NOMO-1 treated with dmso at 0.1 percent for 144 hours (cell line): ENCODE measurements around the gene TNIK.

Experiments
- DNase-seq: peaks from one replicate; lab custom pipeline; 2025; ENCODE audit not compliant: unreplicated experiment; lab: John Stamatoyannopoulos, UW

The TNIK gene

DNA sequence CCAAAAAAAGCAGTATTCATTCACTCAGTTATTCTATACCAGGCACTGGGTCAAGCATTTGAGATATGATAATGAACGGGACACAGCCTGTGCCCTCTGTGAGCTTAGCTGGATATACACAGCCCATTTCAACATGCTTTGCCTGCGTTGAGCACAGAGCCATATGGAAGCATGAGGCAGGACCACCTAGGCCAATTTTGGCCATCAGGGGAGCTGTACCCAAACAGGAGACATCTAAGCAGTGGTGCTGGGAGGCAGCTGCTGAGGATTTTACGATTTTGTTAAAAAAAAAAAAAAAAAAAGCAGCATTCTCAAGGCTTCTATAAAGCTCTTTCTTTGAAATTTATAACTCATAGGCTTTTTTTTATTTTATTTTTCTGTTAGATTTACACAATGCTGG, 346.5 kb downstream of the TNIK start:
- no peak for DNase-seq

DNA sequence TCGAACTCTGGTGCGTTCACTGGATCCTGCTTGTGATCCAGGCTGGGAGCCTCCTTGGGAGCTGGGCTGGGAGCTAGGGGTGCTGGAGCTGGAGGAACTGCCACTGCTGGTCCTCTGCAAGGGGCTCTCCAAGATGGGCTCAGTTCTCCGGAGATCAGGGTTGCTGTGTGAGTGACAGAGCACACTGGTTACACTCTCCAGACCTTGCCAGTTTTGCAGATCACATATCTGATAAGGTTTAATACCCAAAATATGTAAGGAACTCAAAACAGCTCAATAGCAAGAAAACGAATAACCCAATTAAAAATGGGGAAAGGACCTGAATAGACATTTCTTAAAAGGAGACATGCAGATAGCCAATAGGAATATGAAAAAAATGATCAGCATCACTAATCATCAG, 349.5 kb downstream of the TNIK start:
- no peak for DNase-seq

- no peak for DNase-seq
Observed at GRCh38 chr3:171108066-171108465, 352.1 kb downstream of the TNIK start.

GRCh38 chr3:171103185-171103584, 357.0 kb downstream of the TNIK start:
- DNase-seq: no peak

- no peak for DNase-seq
Observed at GRCh38 chr3:171101982-171102641, 358.1 kb downstream of the TNIK start.

GRCh38 chr3:171099911-171100310, 360.3 kb downstream of the TNIK start:
- DNase-seq: no peak

DNA sequence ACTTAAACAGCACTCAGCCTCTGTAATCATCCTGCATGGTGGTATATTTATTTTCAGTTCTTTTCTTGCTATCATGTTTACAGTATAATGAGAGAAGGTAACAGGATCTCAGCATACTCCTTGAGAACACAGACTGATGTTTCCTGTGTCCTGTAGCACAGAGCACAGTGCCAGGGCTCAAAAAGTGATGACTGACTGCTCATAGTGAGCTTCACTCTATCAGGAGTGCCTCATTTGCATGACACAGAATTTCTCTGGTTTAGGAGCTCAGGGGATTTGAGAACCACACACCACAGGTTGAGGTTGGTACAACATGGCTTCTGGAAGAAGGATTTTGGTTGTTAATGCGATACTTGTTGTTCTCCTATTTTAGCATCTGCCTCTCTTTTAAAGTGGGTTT, 365.1 kb downstream of the TNIK start:
- no peak for DNase-seq

GRCh38 chr3:171094411-171094810, 365.8 kb downstream of the TNIK start:
- DNase-seq: no peak

GRCh38 chr3:171093462-171093861, 366.7 kb downstream of the TNIK start:
- no peak for DNase-seq

- DNase-seq: no peak
Observed at GRCh38 chr3:171092467-171092911, 367.7 kb downstream of the TNIK start.

DNA sequence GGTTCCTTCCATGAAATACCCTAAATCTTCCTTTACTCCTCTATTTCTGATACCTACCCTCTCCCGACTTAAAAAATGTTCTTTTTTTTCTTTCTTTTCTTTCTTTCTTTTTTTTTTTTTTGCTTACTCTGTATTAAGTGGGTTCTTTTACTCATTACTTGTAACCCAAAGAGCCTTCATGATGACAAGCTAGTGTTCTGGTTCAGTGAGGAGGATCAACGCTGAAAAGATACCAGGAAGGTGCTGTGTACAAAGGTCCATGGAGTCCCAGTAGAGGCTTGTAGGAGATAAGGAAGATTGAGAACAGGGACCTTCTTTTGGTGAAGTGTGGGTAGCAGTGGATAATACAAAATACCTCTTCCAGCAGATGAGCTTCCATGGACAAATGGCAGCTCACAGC, 369.9 kb downstream of the TNIK start:
- DNase-seq: no peak

DNA sequence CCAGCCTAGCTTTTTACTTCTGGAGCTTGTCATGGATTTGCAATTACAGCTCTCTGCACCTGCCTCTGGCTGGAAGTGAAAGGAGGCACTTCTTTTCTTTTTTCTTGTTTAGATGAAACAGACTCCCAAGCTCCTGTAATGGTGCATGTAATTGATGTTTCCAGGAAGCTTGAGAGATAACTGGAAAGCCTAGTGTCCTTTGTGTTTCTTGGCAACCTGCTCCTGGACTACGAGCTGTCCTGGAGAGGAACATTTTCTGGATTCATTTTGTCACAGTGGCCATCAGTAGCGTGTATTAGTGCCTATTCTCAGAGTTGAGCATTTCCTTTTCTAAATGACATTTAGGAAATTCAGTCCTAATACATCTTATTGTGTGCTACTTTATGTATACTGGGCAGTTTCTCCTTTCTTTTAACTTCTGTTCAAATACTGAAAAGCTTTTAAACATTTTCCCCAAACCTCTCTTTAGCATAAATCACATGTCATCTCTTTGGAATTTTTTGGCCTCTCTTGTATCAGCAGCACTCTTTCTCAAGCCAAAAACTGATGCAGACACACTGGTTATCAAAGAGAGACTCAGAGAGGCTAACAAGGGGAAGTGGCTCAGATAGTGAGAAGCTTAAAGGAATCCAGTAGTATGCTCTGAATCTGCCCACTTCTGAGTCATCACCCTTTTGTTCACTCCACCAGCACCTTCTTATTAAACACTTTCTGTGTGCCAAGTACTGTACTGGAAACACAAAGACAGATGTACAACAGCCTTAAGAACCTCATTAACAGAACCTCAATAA, 371.0 kb downstream of the TNIK start:
- no peak for DNase-seq

DNA sequence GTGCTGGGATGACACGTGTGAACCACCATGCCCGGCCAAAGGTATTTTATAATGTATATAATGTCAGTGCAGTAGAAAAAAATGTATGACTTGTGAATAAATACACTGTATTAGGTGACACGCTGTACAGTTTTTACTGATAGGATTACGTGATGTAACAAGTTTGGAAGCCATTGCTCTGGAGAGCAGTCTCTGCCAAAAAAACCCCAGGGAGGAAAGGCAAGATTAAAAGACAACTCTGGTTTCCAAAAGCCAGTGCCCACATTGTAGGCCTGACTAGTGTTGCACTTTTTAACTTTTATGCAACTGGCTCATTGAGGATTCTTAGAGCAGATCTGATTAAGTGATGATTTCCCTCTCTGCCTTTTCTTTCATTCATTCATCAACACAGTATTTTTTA, 371.7 kb downstream of the TNIK start:
- DNase-seq: no peak

- DNase-seq: no peak
Observed at GRCh38 chr3:171086914-171087313, 373.3 kb downstream of the TNIK start.

GRCh38 chr3:171077261-171077660, 382.9 kb downstream of the TNIK start:
- DNase-seq: no peak

- no peak for DNase-seq
Observed at GRCh38 chr3:171072432-171072831, 387.8 kb downstream of the TNIK start.

DNA sequence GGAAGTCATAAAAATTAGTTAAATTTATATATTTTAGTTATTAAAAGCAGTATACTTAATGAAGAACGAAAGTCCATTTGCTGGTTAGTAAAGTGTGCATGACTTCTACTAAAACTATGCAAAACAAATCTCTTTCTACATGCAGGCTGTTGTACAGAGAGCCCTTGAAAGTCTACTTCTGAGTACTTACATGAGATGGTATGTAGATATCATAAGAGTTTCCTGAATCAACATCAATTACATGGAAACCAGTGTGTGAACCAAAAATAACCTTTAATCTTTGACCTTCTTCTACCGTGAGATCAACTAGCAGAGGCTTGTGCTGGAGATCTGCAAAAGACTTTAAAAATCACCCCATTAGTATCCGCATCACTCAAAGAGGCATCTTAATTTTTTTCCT, 391.5 kb downstream of the TNIK start:
- no peak for DNase-seq

GRCh38 chr3:171066206-171066605, 394.0 kb downstream of the TNIK start:
- DNase-seq: no peak

DNA sequence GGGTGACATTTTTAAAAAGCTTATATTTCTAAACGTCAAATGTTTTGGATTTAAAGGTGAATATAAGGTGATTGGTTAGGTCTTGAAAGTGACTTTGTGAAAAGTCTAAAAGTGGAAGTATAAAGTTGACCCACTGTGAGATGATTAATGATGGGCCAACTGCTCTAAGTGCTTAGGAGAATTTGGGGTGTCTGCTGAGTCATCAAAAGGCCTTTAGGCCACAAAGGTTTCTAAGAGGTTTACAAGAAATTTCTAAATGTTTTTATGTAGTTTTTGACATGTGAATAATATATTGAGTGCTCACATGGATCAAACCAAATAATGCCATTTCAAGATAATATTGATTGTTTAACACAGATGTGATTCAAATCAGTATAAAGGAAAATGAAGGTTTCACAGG, 394.5 kb downstream of the TNIK start:
- no peak for DNase-seq

DNA sequence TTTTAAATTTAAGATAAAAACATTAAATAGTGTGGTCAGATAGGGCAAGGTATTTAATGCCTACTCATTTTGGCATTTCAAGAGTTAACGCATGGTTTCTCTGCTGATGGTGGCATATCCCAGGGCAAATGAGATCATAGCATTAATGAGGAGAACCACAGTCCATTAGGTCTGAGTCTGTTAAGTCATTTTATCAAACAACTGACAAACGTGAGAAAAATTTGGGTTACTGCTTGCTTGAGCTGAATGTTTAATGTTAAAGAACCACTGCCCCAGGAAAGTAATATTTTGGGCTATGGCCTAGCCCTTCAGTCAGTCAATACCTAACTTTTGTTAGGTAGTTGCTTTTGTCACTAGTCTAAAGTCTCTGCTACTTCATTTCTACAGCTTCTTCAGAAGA, 395.7 kb downstream of the TNIK start:
- DNase-seq: no peak

- DNase-seq: no peak
Observed at GRCh38 chr3:171061749-171062148, 398.5 kb downstream of the TNIK start.

DNA sequence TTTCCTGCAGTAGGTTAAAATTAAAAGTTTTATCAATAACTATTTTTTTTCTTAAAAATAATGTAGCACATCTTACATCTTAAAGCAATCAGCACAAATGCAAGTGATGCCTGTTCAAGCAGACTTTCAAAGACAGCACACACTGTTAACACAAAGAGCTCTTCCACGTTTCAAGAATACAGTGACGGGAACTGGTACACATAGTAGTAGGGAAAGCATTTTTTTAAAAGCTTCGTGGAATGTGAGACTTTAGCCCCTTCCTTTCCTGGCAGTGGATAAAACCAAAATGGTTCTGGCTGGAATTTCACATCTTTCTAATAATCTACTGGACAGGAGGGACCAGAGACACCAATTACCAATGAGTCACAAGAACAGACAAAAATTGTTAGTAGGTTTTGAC, 400.2 kb downstream of the TNIK start:
- no peak for DNase-seq
